HG03108 (cell line): Measurements from ENCODE around the gene C22orf42.
"Not testable (repeated sequence)": the region's sequence is repeated elsewhere in the genome, so short reads cannot be mapped to it uniquely, and the experiment has no call there.

ENCODE experiments used
- ATAC-seq: cut with Tn5 transposase; IDR thresholded peaks from one replicate; pipeline ENCODE4 v1.9.1; 2021; ENCODE audit warnings: moderate library complexity; ENCODE audit not compliant: unreplicated experiment

C22orf42 gene

GRCh38 chr22:32158712-32159533 is at the start of gene C22orf42:
Gene C22orf42 (minus strand): TSS chr22:32159303. CDS start chr22:32159215, 88 bp downstream.
- ATAC-seq, result no peak

- no peak for ATAC-seq
These were observed 49.6 kb upstream of the C22orf42 start for GRCh38 chr22:32208681-32209080.

- no peak for ATAC-seq
These were observed 48.9 kb upstream of the C22orf42 start for GRCh38 chr22:32207971-32208480.

GRCh38 chr22:32206774-32207758 is 48.0 kb upstream of the C22orf42 start:
- no peak for ATAC-seq

GRCh38 chr22:32205974-32206773 is 47.1 kb upstream of the C22orf42 start:
- ATAC-seq, result no peak

GRCh38 chr22:32204856-32205722 is 46.0 kb upstream of the C22orf42 start, which contains the start of gene RFPL2:
Gene RFPL2 (minus strand): TSS chr22:32205073. CDS start chr22:32202451, 2,622 bp downstream.
- ATAC-seq, result no peak

GRCh38 chr22:32204040-32204855 is 45.1 kb upstream of the C22orf42 start:
- ATAC-seq, result no peak

GRCh38 chr22:32203181-32204039 is 44.3 kb upstream of the C22orf42 start:
- ATAC-seq, result no peak

- ATAC-seq, result no peak
These were observed 43.6 kb upstream of the C22orf42 start for GRCh38 chr22:32202539-32203180.

GRCh38 chr22:32202161-32202538 is 43.0 kb upstream of the C22orf42 start:
- ATAC-seq, result no peak

GRCh38 chr22:32200752-32201151 is 41.6 kb upstream of the C22orf42 start:
- ATAC-seq, result no peak

GRCh38 chr22:32199961-32200360 is 40.9 kb upstream of the C22orf42 start:
- ATAC-seq, result no peak

- no peak for ATAC-seq
These were observed 40.2 kb upstream of the C22orf42 start for GRCh38 chr22:32199341-32199740.

- ATAC-seq, result not testable (repeated sequence)
These were observed 38.6 kb upstream of the C22orf42 start for GRCh38 chr22:32197553-32198226.

- not testable (repeated sequence) for ATAC-seq
These were observed 36.8 kb upstream of the C22orf42 start for GRCh38 chr22:32195900-32196299.

- ATAC-seq, result not testable (repeated sequence)
These were observed 34.2 kb upstream of the C22orf42 start for GRCh38 chr22:32193346-32193745.

- not testable (repeated sequence) for ATAC-seq
These were observed 31.9 kb upstream of the C22orf42 start for GRCh38 chr22:32191021-32191420.
